Suppressor macrophage treated with lipopolysaccharide for 4 hours (primary cell): ENCODE data around the gene YAE1.
A peak's percentile ranks its signal among the peaks of the same experiment; 100 is the strongest.

Experiments
- DNase-seq: peaks from one replicate; pipeline ENCODE4 v3.0.0-alpha.2; 2020

YAE1 gene

GRCh38 chr7:39609113-39609934, 43.1 kb downstream of the YAE1 start:
- peak; percentile 79 for DNase-seq

- DNase-seq, result no peak
Measured at GRCh38 chr7:39609935-39610263, 43.7 kb downstream of the YAE1 start.

- no peak for DNase-seq
Measured at GRCh38 chr7:39613577-39613976, 47.4 kb downstream of the YAE1 start.

GRCh38 chr7:39614299-39614698, 48.1 kb downstream of the YAE1 start:
- peak; percentile 21 for DNase-seq

GRCh38 chr7:39615350-39615975, 49.3 kb downstream of the YAE1 start:
- no peak for DNase-seq

- no peak for DNase-seq
Measured at GRCh38 chr7:39616138-39616537, 49.9 kb downstream of the YAE1 start.

- DNase-seq, result no peak
Measured at GRCh38 chr7:39617005-39617404, 50.8 kb downstream of the YAE1 start.

- no peak for DNase-seq
Measured at GRCh38 chr7:39618868-39619267, 52.7 kb downstream of the YAE1 start.

GRCh38 chr7:39620486-39620885, 54.3 kb downstream of the YAE1 start:
- DNase-seq, result peak; percentile 46

- DNase-seq, result peak; percentile 83
Measured at GRCh38 chr7:39621261-39621660, 55.1 kb downstream of the YAE1 start.

- peak; percentile 93 for DNase-seq
Measured at GRCh38 chr7:39621784-39622411, 55.7 kb downstream of the YAE1 start.
